Frontal cortex (tissue), 4 donors: Measurements from ENCODE around the gene CABCOCO1. TPM values are rescaled to one million over a fixed set of nuclear protein-coding genes. Genes with fewer than 3 reads are reported as not detected.
"Not testable (repeated sequence)": the region's sequence is repeated elsewhere in the genome, so short reads cannot be mapped to it uniquely, and the experiment has no call there.

ENCODE experiments used
- DNase-seq, 2 donors: peaks; one replicate each; pipeline ENCODE4 v3.0.0; 2012; ENCODE audit warnings: low spot score in 2 of 2
- FAIRE-seq: peaks from 2 replicates; lab custom pipeline; 2012; peaks lifted over from hg19 to GRCh38; lab: Jason Lieb, UNC
- total RNA-seq: library from RNA; depleted of rRNA; stranded (reverse); fragments of >200 nt; gene quantifications from one replicate; pipeline ENCODE4 v1.2.3, GENCODE V29; 2014
- donor health status: control.
- donor health status: control.
- donor health status: control.

CABCOCO1 gene
- total RNA-seq, 1 donor from 2014 or later: 4.9 TPM

- no peak for FAIRE-seq
- no peak for DNase-seq
These were observed 39.0 kb downstream of the CABCOCO1 start for GRCh38 chr10:61701706-61702105.

GRCh38 chr10:61702584-61702983 is 39.9 kb downstream of the CABCOCO1 start:
- DNase-seq (no peak), FAIRE-seq (no peak)

- FAIRE-seq: no peak
- DNase-seq: no peak
These were observed 42.4 kb downstream of the CABCOCO1 start for GRCh38 chr10:61705022-61705613.

GRCh38 chr10:61708846-61709245 is 46.1 kb downstream of the CABCOCO1 start:
- no peak for DNase-seq
- no peak for FAIRE-seq

- not testable (repeated sequence) for DNase-seq, FAIRE-seq
These were observed 49.4 kb downstream of the CABCOCO1 start for GRCh38 chr10:61712105-61712504.

- not testable (repeated sequence) for DNase-seq, FAIRE-seq
These were observed 56.7 kb downstream of the CABCOCO1 start for GRCh38 chr10:61719475-61719874.

- DNase-seq: no peak
- FAIRE-seq: no peak
These were observed 57.2 kb downstream of the CABCOCO1 start for GRCh38 chr10:61719906-61720305.

- no peak for FAIRE-seq
- DNase-seq: no peak
These were observed 58.7 kb downstream of the CABCOCO1 start for GRCh38 chr10:61721431-61721830.

GRCh38 chr10:61725221-61725620 is 62.5 kb downstream of the CABCOCO1 start:
- DNase-seq, FAIRE-seq: not testable (repeated sequence)

GRCh38 chr10:61729596-61729995 is 66.9 kb downstream of the CABCOCO1 start:
- no peak for DNase-seq
- FAIRE-seq: no peak

GRCh38 chr10:61730671-61731070 is 67.9 kb downstream of the CABCOCO1 start:
- FAIRE-seq (no peak), DNase-seq (no peak)

- FAIRE-seq (peak; percentile 8), DNase-seq (no peak)
These were observed 68.9 kb downstream of the CABCOCO1 start for GRCh38 chr10:61731638-61732037.

GRCh38 chr10:61732629-61733278 is 70.0 kb downstream of the CABCOCO1 start:
- no peak for FAIRE-seq

GRCh38 chr10:61733358-61733940 is 70.7 kb downstream of the CABCOCO1 start:
- DNase-seq (peak in 1 of 2 donors; percentile 7), FAIRE-seq (peak; percentile 94)

More at GRCh38 chr10:61732629-61733278, 70.0 kb downstream of the CABCOCO1 start:
- no peak for DNase-seq

GRCh38 chr10:61735882-61736281 is 73.2 kb downstream of the CABCOCO1 start:
- no peak for DNase-seq
- FAIRE-seq: no peak

GRCh38 chr10:61737455-61737854 is 74.7 kb downstream of the CABCOCO1 start:
- not testable (repeated sequence) for DNase-seq, FAIRE-seq

- DNase-seq: no peak
- FAIRE-seq: no peak
These were observed 80.1 kb downstream of the CABCOCO1 start for GRCh38 chr10:61742812-61743211.

GRCh38 chr10:61744469-61744868 is 81.7 kb downstream of the CABCOCO1 start:
- DNase-seq (no peak), FAIRE-seq (no peak)

- DNase-seq: no peak
These were observed 83.6 kb downstream of the CABCOCO1 start for GRCh38 chr10:61746377-61746776.

GRCh38 chr10:61747307-61747706 is 84.6 kb downstream of the CABCOCO1 start:
- FAIRE-seq (no peak), DNase-seq (no peak)

More at GRCh38 chr10:61746377-61746776, 83.6 kb downstream of the CABCOCO1 start:
- no peak for FAIRE-seq

GRCh38 chr10:61749291-61749690 is 86.6 kb downstream of the CABCOCO1 start:
- DNase-seq: no peak
- FAIRE-seq: no peak
